Measurements from ENCODE around the gene PAK6.

- TF ChIP-seq POLR2A (IDR thresholded peaks at IDR 0.05; ENCODE audit: low read length): no peak
- TF ChIP-seq GATA1 (IDR thresholded peaks at IDR 0.05; ENCODE audit: low read depth, low read length): no peak
Measured at GRCh38 chr15:40242601-40243000, 3.7 kb downstream of the PAK6 start.

Data from erythroblast (primary cell).